Progenitor cell of endocrine pancreas (in vitro differentiated cells): ENCODE data around the gene DUS4L. TPM values are rescaled to one million over a fixed set of nuclear protein-coding genes. Genes with fewer than 3 reads are reported as not detected.

Experiments used
- DNase-seq: peaks from one replicate; pipeline ENCODE4 v3.0.0; 2021; ENCODE audit warnings: low spot score; ENCODE audit not compliant: unreplicated experiment
- H3K27ac Mint-ChIP-seq: 2 replicates; pipeline ENCODE4 v1.8.0; 2021; ENCODE audit warnings: mild to moderate bottlenecking, moderate library complexity, mixed read lengths
- H3K27me3 Mint-ChIP-seq: 2 replicates; pipeline ENCODE4 v1.8.0; 2021; ENCODE audit warnings: mixed read lengths
- H3K36me3 Mint-ChIP-seq: 2 replicates; pipeline ENCODE4 v1.8.0; 2022; ENCODE audit warnings: mixed read lengths; ENCODE audit not compliant: insufficient read depth
- H3K4me1 Mint-ChIP-seq: 2 replicates; pipeline ENCODE4 v1.8.0; 2021; ENCODE audit warnings: low read depth, mixed read lengths
- H3K4me3 Mint-ChIP-seq: 2 replicates; pipeline ENCODE4 v1.8.0; 2021; ENCODE audit warnings: low read depth, mild to moderate bottlenecking, moderate library complexity, mixed read lengths
- H3K9me3 Mint-ChIP-seq: 2 replicates; pipeline ENCODE4 v1.8.0; 2021; ENCODE audit warnings: low read depth, mixed read lengths
- CTCF ChIP-seq: fragments of 200-600 bp; sonication (generic); IDR thresholded peaks from one replicate; pipeline ENCODE4 v1.5.0; 2021; ENCODE audit warnings: antibody characterized with exemption, mild to moderate bottlenecking; ENCODE audit not compliant: unreplicated experiment
- total RNA-seq: library from RNA; stranded (reverse); gene quantifications from 2 replicates; pipeline ENCODE4 v1.2.1, GENCODE V29; 2021

DUS4L gene
- total RNA-seq, 1 donor from 2014 or later: 11.4 TPM

- no peak for TF ChIP-seq CTCF
- Mint-ChIP-seq H3K4me3 (no peak overlapping the region), H3K27ac (no peak overlapping the region), H3K27me3 (no peaks in the 10 kb centered on the region), H3K9me3 (peaks cover 3% of the 10 kb centered on the region), H3K36me3 (peaks cover 25% of the 10 kb centered on the region), H3K4me1 (no peaks in the 10 kb centered on the region)
- DNase-seq: no peak
Measured at GRCh38 chr7:107551936-107552335, 11.8 kb upstream of the DUS4L start.

DNA sequence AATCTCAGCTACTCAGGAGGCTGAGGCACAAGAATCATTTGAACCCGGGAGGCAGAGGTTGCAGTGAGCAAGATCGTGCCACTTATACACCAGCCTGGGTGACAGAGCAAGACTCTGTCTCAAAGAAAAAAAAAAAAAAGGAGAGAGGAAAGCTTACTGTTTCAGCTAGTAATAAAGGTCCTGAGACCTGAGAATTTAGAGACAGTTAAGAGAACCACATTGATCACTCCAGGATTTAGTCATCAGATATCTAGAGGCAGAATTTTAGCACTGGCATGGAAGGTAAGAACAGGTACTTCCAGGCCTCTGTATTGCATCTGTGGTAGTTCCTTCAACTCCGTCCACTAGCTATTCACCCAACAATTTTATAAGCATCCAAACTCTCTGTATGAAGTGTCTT, 7.9 kb upstream of the DUS4L start:
- Mint-ChIP-seq H3K27me3 (no peaks in the 10 kb centered on the region), H3K4me3 (no peak overlapping the region), H3K27ac (no peak overlapping the region), H3K9me3 (no peaks in the 10 kb centered on the region), H3K36me3 (peaks cover 10% of the 10 kb centered on the region), H3K4me1 (peaks cover 12% of the 10 kb centered on the region)
- DNase-seq: no peak
- no peak for TF ChIP-seq CTCF

DNA sequence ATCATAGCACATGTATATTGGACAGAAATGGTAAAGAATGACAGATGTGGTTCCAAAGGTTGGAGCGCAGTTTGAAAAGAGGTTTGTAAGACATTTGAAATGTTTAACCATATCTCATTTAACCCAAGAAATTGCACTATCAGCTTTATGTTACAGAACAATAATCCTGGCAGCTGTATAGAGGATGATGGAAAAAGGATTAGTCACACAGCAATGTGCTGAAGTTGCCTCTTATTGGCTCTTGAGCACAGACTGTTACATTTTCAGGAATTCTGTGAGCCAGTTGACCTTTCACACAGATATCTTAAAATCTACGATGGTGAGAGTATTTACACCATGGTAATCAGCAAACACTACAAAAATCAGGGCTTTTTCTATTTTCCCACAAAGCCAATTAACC, 3.9 kb upstream of the DUS4L start:
- TF ChIP-seq CTCF: no peak
- Mint-ChIP-seq H3K27ac (no peak overlapping the region), H3K27me3 (no peaks in the 10 kb centered on the region), H3K4me1 (peaks cover 33% of the 10 kb centered on the region), H3K36me3 (peaks cover 10% of the 10 kb centered on the region), H3K9me3 (no peaks in the 10 kb centered on the region), H3K4me3 (no peak overlapping the region)
- DNase-seq: no peak

DNA sequence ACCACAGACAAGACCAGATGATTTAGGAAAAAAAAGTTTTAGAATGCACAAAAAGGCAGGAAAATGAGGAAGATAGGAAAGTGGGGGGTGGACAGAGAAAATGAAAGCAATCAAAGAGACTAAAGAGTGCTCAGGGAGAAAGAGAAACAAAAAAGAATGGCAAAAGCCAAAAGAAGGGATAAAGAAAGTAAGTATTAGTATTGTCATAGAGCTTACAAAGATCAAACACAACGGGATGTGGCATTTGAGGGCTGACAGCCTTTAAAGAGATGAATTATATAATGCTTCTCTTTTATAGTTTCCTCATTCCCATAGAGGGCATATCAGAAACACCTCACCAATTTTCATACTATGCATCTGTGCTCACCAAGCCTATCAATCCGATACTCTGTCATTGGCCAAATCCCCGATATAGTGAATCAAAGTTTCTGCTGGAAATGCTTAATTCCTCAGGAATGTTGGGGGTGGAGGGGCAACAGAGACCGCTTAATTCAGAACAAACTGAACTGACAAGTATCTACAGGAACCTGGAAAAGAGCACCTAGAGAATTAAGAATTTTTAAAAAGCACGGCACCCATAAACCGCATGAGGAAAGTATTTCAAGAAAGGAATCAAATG, 2.8 kb upstream of the DUS4L start:
- Mint-ChIP-seq H3K36me3 (peaks cover 7% of the 10 kb centered on the region), H3K4me1 (peaks cover 36% of the 10 kb centered on the region), H3K27ac (no peak overlapping the region), H3K4me3 (peak overlapping the region; percentile 82), H3K9me3 (no peaks in the 10 kb centered on the region), H3K27me3 (no peaks in the 10 kb centered on the region)
- DNase-seq: no peak
- no peak for TF ChIP-seq CTCF

DNA sequence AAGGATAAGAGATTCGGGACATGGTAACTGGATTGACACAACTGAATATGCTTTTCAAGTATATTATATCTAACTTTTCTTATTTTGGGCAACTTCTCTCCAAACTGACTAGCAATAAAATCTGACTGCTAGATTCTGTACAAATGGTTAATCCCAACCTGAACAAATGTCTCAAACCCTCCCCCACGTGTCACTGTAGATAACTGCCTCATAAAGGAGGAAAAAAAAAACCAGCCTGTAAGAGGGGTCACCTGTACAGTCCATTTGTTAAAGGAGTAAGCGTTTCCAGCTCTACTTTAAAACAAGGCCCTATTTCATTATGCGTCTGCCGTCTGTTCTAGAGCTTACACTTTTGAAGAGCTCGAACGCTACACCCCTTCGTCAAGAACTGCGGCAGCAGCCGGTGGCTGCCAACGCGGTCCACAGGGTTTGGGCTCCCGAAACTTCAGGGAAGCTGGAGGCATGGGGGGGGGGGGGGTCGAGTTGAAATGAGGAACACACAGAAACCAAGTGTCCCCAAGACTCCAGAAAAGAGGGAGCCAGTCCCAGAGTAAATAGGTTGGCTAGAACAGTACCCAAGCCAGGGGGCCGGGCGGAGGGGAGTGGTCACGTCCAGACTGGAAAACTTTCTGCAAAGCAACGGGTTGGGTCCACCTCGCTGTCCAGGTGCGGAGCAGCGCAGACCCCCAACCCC, 543 bp upstream of the DUS4L start:
- H3K4me3 Mint-ChIP-seq: peak overlapping the region; percentile 82
- H3K9me3 Mint-ChIP-seq: no peaks in the 10 kb centered on the region

More for the DNA sequence above, 543 bp upstream of the DUS4L start:
- H3K4me1 Mint-ChIP-seq: peaks cover 37% of the 10 kb centered on the region
- DNase-seq: no peak
- H3K36me3 Mint-ChIP-seq: no peaks in the 10 kb centered on the region
- H3K27me3 Mint-ChIP-seq: no peaks in the 10 kb centered on the region
- TF ChIP-seq CTCF: no peak
- peak overlapping the region; percentile 92 for H3K27ac Mint-ChIP-seq
